ENCODE measurements around the gene GALNT1.

Gene GALNT1

GRCh38 chr18:35697869-35698268 lies 116.3 kb downstream of the GALNT1 start:
- TF ChIP-seq, protein P1, sequence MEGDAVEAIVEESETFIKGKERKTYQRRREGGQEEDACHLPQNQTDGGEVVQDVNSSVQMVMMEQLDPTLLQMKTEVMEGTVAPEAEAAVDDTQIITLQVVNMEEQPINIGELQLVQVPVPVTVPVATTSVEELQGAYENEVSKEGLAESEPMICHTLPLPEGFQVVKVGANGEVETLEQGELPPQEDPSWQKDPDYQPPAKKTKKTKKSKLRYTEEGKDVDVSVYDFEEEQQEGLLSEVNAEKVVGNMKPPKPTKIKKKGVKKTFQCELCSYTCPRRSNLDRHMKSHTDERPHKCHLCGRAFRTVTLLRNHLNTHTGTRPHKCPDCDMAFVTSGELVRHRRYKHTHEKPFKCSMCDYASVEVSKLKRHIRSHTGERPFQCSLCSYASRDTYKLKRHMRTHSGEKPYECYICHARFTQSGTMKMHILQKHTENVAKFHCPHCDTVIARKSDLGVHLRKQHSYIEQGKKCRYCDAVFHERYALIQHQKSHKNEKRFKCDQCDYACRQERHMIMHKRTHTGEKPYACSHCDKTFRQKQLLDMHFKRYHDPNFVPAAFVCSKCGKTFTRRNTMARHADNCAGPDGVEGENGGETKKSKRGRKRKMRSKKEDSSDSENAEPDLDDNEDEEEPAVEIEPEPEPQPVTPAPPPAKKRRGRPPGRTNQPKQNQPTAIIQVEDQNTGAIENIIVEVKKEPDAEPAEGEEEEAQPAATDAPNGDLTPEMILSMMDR (IDR thresholded peaks at IDR 0.05; ENCODE audit: insufficient read depth, low read length, poor library complexity, severe bottlenecking): no peak
- H3K4me3 ChIP-seq (replicated peaks; ENCODE audit: low read depth, low read length): no peak overlapping the region
- no peaks in the 10 kb centered on the region; the same call in none of the 2 replicates for H3K36me3 ChIP-seq (ENCODE audit: control insufficient read depth, insufficient read depth, low read length)
- DNase-seq (ENCODE audit: extremely low read depth, insufficient read length): no peak
- H3K27me3 ChIP-seq (replicated peaks; ENCODE audit: control insufficient read depth, insufficient read depth, low read length): no peaks in the 10 kb centered on the region

GRCh38 chr18:35703043-35703688 lies 121.6 kb downstream of the GALNT1 start:
- Histone ChIP-seq H3K36me3 (ENCODE audit: control insufficient read depth, insufficient read depth, low read length) (peaks cover 2% of the 10 kb centered on the region; the same call in 1 of the 2 replicates), H3K27me3 (replicated peaks; ENCODE audit: control insufficient read depth, insufficient read depth, low read length) (no peaks in the 10 kb centered on the region), H3K4me3 (replicated peaks; ENCODE audit: low read depth, low read length) (no peak overlapping the region)
- TF ChIP-seq, protein P1 (IDR thresholded peaks at IDR 0.05; ENCODE audit: insufficient read depth, low read length, poor library complexity, severe bottlenecking): no peak
- no peak for DNase-seq (ENCODE audit: extremely low read depth, insufficient read length)

- peaks cover 3% of the 10 kb centered on the region; the same call in 1 of the 2 replicates for H3K36me3 ChIP-seq (ENCODE audit: control insufficient read depth, insufficient read depth, low read length)
- TF ChIP-seq, protein P1 (IDR thresholded peaks at IDR 0.05; ENCODE audit: insufficient read depth, low read length, poor library complexity, severe bottlenecking): no peak
- DNase-seq (ENCODE audit: extremely low read depth, insufficient read length): no peak
These were observed 124.4 kb downstream of the GALNT1 start for GRCh38 chr18:35705988-35706387.

DNA sequence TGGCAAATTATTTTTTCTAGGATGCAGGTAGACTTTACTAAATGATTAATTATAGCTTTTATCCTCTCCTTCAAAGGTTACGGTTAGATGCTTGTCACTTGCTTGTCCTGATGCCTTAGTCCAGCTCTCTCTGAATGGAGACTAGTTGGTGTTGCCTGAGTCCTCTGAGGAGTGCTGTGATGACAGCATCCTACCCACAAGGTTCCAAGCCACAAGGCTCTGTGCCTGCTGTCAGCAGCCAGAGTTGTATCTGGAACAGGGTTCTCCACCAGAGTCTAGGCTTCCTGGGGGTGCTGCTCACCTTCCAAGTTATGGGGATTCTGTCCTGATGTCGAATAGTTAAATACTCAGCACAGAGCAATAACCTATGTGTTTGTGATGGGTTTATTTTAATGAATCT lies 125.7 kb downstream of the GALNT1 start:
- peaks cover 3% of the 10 kb centered on the region; the same call in 1 of the 2 replicates for H3K36me3 ChIP-seq (ENCODE audit: control insufficient read depth, insufficient read depth, low read length)
- no peak for DNase-seq (ENCODE audit: extremely low read depth, insufficient read length)
- H3K27me3 ChIP-seq (replicated peaks; ENCODE audit: control insufficient read depth, insufficient read depth, low read length): no peaks in the 10 kb centered on the region
- no peak overlapping the region for H3K4me3 ChIP-seq (replicated peaks; ENCODE audit: low read depth, low read length)
- TF ChIP-seq, protein P1 (IDR thresholded peaks at IDR 0.05; ENCODE audit: insufficient read depth, low read length, poor library complexity, severe bottlenecking): no peak

More at GRCh38 chr18:35705988-35706387, 124.4 kb downstream of the GALNT1 start:
- H3K27me3 ChIP-seq (replicated peaks; ENCODE audit: control insufficient read depth, insufficient read depth, low read length): no peaks in the 10 kb centered on the region
- H3K4me3 ChIP-seq (replicated peaks; ENCODE audit: low read depth, low read length): no peak overlapping the region

DNA sequence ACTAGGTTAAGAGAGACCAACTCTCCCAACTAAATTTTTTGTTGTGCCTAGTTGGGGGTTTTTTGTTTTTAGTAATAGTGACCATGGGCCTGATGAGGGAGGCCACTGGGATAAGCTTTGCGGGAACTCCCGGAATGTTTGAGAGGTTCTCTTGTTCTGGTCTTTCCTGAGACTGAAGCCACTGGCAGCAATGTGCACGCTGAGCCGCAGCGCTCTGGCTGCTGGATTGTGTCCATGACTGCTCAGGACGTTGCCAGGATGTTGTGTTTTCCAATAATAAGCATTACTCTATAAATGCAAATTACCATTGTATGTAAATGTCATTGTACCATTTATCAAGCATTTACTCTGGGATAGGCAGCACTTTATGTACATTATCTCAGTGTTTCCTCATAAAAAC lies 126.1 kb downstream of the GALNT1 start:
- Histone ChIP-seq H3K27me3 (replicated peaks; ENCODE audit: control insufficient read depth, insufficient read depth, low read length) (no peaks in the 10 kb centered on the region), H3K4me3 (replicated peaks; ENCODE audit: low read depth, low read length) (no peak overlapping the region), H3K36me3 (ENCODE audit: control insufficient read depth, insufficient read depth, low read length) (peaks cover 3% of the 10 kb centered on the region; the same call in 1 of the 2 replicates)
- DNase-seq (ENCODE audit: extremely low read depth, insufficient read length): no peak
- TF ChIP-seq, protein P1 (IDR thresholded peaks at IDR 0.05; ENCODE audit: insufficient read depth, low read length, poor library complexity, severe bottlenecking): no peak
